Measurements from ENCODE around the gene SNX18. TPM values are rescaled to one million over a fixed set of nuclear protein-coding genes. Genes with fewer than 3 reads are reported as not detected.
"Not testable (repeated sequence)": the region's sequence is repeated elsewhere in the genome, so short reads cannot be mapped to it uniquely, and the experiment has no call there.

SNX18 gene, protein sequence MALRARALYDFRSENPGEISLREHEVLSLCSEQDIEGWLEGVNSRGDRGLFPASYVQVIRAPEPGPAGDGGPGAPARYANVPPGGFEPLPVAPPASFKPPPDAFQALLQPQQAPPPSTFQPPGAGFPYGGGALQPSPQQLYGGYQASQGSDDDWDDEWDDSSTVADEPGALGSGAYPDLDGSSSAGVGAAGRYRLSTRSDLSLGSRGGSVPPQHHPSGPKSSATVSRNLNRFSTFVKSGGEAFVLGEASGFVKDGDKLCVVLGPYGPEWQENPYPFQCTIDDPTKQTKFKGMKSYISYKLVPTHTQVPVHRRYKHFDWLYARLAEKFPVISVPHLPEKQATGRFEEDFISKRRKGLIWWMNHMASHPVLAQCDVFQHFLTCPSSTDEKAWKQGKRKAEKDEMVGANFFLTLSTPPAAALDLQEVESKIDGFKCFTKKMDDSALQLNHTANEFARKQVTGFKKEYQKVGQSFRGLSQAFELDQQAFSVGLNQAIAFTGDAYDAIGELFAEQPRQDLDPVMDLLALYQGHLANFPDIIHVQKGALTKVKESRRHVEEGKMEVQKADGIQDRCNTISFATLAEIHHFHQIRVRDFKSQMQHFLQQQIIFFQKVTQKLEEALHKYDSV
- polyA plus RNA-seq (ENCODE audit: insufficient read length in 4 of 4), result 10 to 100 TPM; 28.8 to 36.8 (median 32.0) TPM

GRCh38 chr5:54517512-54518145, at the start of gene SNX18:
SNX18 (plus strand) TSS chr5:54517759; CDS start chr5:54517953, 194 bp downstream.
- DNase-seq (ENCODE audit: low read depth in 4 of 4, low spot score in 2 of 4), result peak in 3 of 4 donors; percentile 72 to 86 (median 82)

- no peak for DNase-seq (ENCODE audit: low read depth in 4 of 4, low spot score in 2 of 4)
Observed at GRCh38 chr5:54469622-54470021, 47.9 kb upstream of the SNX18 start.

DNA sequence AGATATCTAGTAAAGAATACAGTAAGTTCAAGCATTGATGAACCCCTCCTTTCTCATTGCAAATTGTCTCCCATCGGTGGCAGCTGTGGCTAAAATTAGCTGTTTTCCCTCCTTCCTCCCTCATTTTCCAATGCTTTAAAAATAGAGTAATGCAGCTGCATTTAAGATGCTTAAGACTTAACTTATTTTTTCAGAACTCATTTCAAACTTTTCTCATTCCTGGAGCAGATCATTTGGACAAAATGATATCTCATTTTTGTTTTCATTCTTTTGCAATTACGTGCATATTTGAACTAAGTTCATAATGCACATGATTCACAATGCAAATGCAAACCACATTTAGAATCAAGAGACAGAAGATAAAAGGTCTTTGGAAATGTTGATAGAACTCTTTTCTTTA, 47.4 kb upstream of the SNX18 start:
- no peak for DNase-seq (ENCODE audit: low read depth in 4 of 4, low spot score in 2 of 4)

DNA sequence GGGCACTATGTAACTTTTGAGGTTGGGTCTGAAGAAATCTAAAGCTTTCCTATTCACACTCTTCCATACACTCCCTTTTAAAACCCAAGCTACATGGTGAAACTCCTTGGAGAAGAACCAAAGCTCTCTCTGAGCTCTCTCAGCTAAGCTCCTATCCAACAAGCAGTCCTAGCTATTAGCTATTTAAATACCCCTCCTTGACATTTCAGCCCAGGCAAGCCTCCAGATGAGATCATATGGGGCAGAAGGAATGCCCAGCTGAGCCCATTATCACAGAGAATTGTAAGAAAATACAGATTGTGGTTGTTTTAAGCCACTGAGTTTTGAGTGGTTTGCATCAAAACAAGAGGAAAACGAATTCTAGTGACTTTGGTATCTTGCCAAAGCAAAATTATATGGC, 46.9 kb upstream of the SNX18 start:
- no peak for DNase-seq (ENCODE audit: low read depth in 4 of 4, low spot score in 2 of 4)

- DNase-seq (ENCODE audit: low read depth in 4 of 4, low spot score in 2 of 4), result no peak
Observed at GRCh38 chr5:54471398-54471797, 46.2 kb upstream of the SNX18 start.

- no peak for DNase-seq (ENCODE audit: low read depth in 4 of 4, low spot score in 2 of 4)
Observed at GRCh38 chr5:54476682-54477081, 40.9 kb upstream of the SNX18 start.

- no peak for DNase-seq (ENCODE audit: low read depth in 4 of 4, low spot score in 2 of 4)
Observed at GRCh38 chr5:54477941-54478478, 39.5 kb upstream of the SNX18 start.

DNA sequence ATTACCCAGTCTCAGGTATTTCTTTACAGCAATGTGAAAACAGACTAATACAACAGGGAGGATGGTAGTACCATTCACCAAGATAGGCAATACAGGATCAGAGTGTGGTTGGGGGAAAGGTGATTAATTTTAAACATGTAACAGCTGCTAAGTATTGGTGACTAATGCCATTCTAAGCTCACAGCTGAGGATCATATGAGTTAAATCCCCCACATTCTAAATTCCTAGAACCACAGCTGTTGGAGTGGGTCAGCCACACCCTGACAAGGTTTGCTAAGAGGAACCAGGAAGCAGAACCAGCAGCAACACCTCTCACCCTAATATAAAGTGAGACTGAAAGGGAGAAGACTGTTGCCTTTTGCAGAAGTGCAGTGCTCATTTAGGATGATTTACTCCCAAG, 37.3 kb upstream of the SNX18 start:
- DNase-seq (ENCODE audit: low read depth in 4 of 4, low spot score in 2 of 4), result no peak

DNA sequence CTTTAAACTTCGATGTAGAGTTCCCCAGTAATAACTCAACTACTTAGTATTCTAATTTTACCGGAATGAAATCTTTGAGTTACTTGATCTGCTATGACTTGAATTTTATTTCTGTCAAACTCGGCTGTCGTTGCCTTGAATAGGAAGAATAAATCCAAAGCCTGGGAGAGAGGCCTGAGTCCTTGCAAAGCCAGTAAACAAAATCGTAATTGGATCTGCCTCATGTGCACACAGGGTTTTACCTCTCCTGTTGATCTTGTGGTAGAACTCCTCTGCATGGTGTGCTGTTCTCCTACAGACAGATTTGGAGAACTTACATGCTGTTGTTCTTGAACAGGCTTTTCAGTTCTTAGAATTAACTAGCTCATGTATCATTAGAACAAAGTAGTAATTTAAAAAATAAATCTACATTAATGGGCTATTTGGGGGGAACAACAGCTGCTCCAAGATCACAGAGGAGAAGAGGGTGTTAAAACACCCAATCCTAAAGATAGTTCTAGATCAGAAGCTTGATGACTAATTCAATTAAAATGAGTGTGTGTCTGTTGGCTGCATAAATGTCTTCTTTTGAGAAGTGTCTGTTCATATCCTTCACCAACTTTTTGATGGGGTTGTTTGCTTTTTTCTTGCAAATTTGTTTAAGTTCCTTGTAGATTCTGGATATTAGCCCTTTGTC, 33.2 kb upstream of the SNX18 start:
- DNase-seq (ENCODE audit: low read depth in 4 of 4, low spot score in 2 of 4), result no peak

GRCh38 chr5:54485659-54486058, 31.9 kb upstream of the SNX18 start:
- not testable (repeated sequence) for DNase-seq (ENCODE audit: low read depth in 4 of 4, low spot score in 2 of 4)

- DNase-seq (ENCODE audit: low read depth in 4 of 4, low spot score in 2 of 4), result not testable (repeated sequence)
Observed at GRCh38 chr5:54489648-54489979, 27.9 kb upstream of the SNX18 start.

DNA sequence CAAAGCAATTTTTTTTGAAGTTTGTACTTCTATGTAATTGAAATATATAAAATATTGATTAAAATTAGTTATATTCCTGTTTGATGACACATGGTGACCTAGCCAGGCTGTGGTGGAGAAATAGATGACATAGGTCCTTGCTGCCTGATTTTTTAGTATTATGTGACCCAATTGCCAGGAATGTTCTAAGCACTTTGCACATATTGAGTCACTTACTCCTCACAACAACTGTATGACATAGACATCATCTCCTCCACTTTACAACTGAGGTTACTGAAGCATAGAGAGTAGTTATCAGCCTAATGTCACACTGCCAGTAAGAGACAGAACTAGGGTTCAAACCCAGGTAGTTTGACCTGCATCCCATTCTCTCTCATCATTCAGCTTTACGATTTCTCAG, 26.2 kb upstream of the SNX18 start:
- DNase-seq (ENCODE audit: low read depth in 4 of 4, low spot score in 2 of 4), result no peak

DNA sequence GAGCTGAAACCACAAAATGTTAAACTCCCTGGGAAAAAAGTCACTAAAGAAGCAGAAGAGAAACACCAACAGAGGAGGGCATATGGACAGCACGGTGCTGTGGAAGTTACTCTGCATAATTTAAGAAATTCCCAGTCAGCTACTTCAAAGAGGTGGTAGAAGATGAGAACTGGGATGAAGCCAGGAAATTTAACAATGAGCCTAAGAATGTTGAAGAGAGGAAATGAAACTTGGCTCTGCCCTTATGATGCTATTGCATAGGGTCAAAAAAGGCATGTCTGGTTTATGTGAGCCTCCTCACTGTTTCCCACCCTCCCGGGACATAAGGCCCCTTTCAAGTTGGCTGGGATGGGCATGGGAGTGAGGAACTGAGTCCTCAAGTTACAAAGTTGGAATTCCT, 25.4 kb upstream of the SNX18 start:
- DNase-seq (ENCODE audit: low read depth in 4 of 4, low spot score in 2 of 4), result no peak

GRCh38 chr5:54495027-54495426, 22.5 kb upstream of the SNX18 start:
- no peak for DNase-seq (ENCODE audit: low read depth in 4 of 4, low spot score in 2 of 4)

DNA sequence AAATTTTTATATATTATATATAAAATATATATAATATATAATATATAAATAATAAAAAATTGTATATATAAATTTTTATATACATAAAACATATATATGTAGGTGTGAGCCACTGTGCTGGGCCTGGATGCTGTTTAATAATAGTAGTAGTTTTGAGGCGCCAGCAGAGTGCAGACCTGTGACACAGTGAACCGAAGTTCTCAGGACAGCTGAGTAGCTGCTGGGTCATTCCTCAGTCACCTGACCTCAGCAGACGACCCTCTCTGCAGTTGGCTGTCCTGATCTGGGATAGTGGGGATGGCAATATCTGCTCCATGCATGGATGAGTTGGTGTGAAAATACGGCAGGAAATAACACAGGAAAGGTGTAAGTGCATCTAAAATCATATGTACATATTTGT, 3.3 kb upstream of the SNX18 start:
- no peak for DNase-seq (ENCODE audit: low read depth in 4 of 4, low spot score in 2 of 4)

GRCh38 chr5:54514841-54515432, 2.6 kb upstream of the SNX18 start:
- DNase-seq (ENCODE audit: low read depth in 4 of 4, low spot score in 2 of 4), result no peak

DNA sequence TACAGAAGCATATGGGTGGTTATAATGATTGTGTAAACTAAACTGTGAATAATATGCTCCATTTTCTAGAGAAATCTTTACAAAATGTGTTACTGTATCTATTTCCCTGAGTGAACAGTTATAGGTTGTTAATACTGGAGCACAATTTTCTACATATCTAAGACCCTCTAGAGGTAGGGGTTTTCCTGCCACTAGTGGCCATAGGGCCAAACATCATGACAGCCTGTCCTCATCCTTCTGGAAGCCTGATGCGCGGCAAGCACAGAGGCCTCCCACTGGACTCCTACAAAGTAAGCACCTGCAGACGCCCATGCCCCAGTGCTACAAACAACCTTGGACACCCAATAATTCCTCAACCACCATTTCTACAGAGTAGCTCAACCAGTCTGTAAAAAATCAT, 1.9 kb upstream of the SNX18 start:
- DNase-seq (ENCODE audit: low read depth in 4 of 4, low spot score in 2 of 4), result no peak

GRCh38 chr5:54516051-54516655, 1.4 kb upstream of the SNX18 start:
- no peak for DNase-seq (ENCODE audit: low read depth in 4 of 4, low spot score in 2 of 4)

DNA sequence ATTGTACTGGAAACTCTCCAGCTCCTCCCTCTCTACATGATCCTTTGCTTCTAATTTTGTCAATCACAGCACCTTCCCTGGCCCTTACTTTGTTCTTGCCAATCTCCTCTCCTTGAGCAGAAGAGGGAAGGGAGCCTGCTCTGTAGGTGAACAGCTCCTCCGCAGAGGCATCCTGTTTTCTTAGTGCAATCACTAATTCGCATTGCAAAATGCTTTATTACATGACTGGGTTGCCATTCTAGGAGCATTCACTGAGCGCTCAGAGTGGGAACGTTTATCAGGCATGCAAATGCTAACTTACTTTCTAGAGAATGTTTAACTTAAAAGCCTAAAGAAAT, 416 bp upstream of the SNX18 start:
- DNase-seq (ENCODE audit: low read depth in 4 of 4, low spot score in 2 of 4), result no peak

- DNase-seq (ENCODE audit: low read depth in 4 of 4, low spot score in 2 of 4), result no peak
Observed at GRCh38 chr5:54518146-54518817, 723 bp downstream of the SNX18 start.
